GM12878 (cell line): ENCODE data around the gene MAST3. TPM values are rescaled to one million over a fixed set of nuclear protein-coding genes. Genes with fewer than 3 reads are reported as not detected.

Source experiments
- ATAC-seq: fragments of 200-7000 bp; cut with Tn5 transposase; 3 replicates; pipeline ENCODE4 v1.9.1; 2020; ENCODE audit warnings: mild to moderate bottlenecking, moderate library complexity
- BruUV-seq: library from RNA; stranded (reverse); fragments of 400-500 nt; replicated peaks from 2 replicates; lab custom pipeline; 2021; lab: Mats Ljungman, UMichigan
- CTCF ChIA-PET: fragments of 300-600 bp; sonication (Branson Sonifier 250); formaldehyde crosslinking; extraction: SDS; loops from one replicate; lab custom pipeline; 2021; ENCODE audit warnings: inconsistent platforms; lab: Yijun Ruan, JAX
- POLR2A ChIA-PET: fragments of 350-600 bp; formaldehyde crosslinking; extraction: SDS; loops from one replicate; lab custom pipeline; 2021; ENCODE audit warnings: inconsistent platforms; lab: Charles Lee
- RAD21 ChIA-PET: fragments of 300-600 bp; sonication (Branson Sonifier 250); formaldehyde crosslinking; loops from one replicate; lab custom pipeline; 2023; ENCODE audit warnings: antibody characterized with exemption; ENCODE audit not compliant: unreplicated experiment; lab: Charles Lee
- SMC1A ChIA-PET: fragments of 300-600 bp; sonication (Branson Sonifier 250); formaldehyde crosslinking; loops from one replicate; lab custom pipeline; 2023; ENCODE audit not compliant: unreplicated experiment, uncharacterized antibody; lab: Charles Lee
- DNase-seq: peaks from one replicate; pipeline ENCODE4 v3.0.0-alpha.2; 2011; ENCODE audit warnings: low read depth, low spot score
- FAIRE-seq: peaks from 3 replicates; lab custom pipeline; 2011; peaks lifted over from hg19 to GRCh38; lab: Jason Lieb, UNC
- H2AFZ ChIP-seq: 2 replicates; pipeline ENCODE4 v1.6.0; 2011; ENCODE audit warnings: low read depth, low read length, control low read depth; ENCODE audit not compliant: control insufficient read depth
- H3K27ac ChIP-seq: 2 replicates; pipeline ENCODE4 v1.5.1; 2011; ENCODE audit warnings: control low read depth; ENCODE audit not compliant: control insufficient read depth, insufficient read depth
- H3K27me3 ChIP-seq, 2 experiments: replicated peaks in 1 of 2; 2 replicates each; pipeline versions ENCODE4 v1.6.0 to v1.6.1; 2011; ENCODE audit warnings: low read length in 1 of 2; ENCODE audit not compliant: control insufficient read depth in 2 of 2, insufficient read depth in 2 of 2
- H3K36me3 ChIP-seq, 2 experiments: 2 replicates each; pipeline ENCODE4 v1.5.1; 2011; ENCODE audit warnings: low read length in 1 of 2; ENCODE audit not compliant: control insufficient read depth in 2 of 2, insufficient read depth in 2 of 2
- H3K4me1 ChIP-seq: 2 replicates; pipeline ENCODE4 v1.6.1; 2011; ENCODE audit warnings: mild to moderate bottlenecking, low read length, moderate library complexity, mixed read lengths; ENCODE audit not compliant: control insufficient read depth, insufficient read depth
- H3K4me2 ChIP-seq: 2 replicates; pipeline ENCODE4 v1.6.0; 2011; ENCODE audit warnings: control low read depth; ENCODE audit not compliant: control insufficient read depth, insufficient read depth
- H3K4me3 ChIP-seq: fragments of 200-600 bp; sonication (generic); 2 replicates; pipeline ENCODE4 v1.5.1; 2016
- H3K79me2 ChIP-seq: 2 replicates; pipeline ENCODE4 v1.6.0; 2011; ENCODE audit warnings: low read length; ENCODE audit not compliant: control insufficient read depth, insufficient read depth
- H3K9ac ChIP-seq: 2 replicates; pipeline ENCODE4 v1.8.0; 2011; ENCODE audit warnings: low read length, control low read depth, mixed read lengths; ENCODE audit not compliant: control insufficient read depth, insufficient read depth
- H3K9me3 ChIP-seq: replicated peaks from 3 replicates; pipeline ENCODE4 v1.5.1; 2011; ENCODE audit warnings: mild to moderate bottlenecking, low read length; ENCODE audit not compliant: control insufficient read depth, insufficient read depth
- H4K20me1 ChIP-seq: 2 replicates; pipeline ENCODE4 v1.6.0; 2011; ENCODE audit not compliant: control insufficient read depth, insufficient read depth
- EP300 ChIP-seq, 2 experiments: fragments of 150-350 bp in 1 of 2; IDR thresholded peaks; 2 replicates each; pipeline ENCODE4 v1.6.1; 2011 to 2012; ENCODE audit warnings: low read depth in 2 of 2, low read length in 2 of 2, borderline replicate concordance in 1 of 2, improper control_type of control experiment in 1 of 2, inconsistent platforms in 1 of 2; ENCODE audit not compliant: control insufficient read depth in 1 of 2
- HDAC2 ChIP-seq: fragments of 200-600 bp; sonication (generic); IDR thresholded peaks from 2 replicates; pipeline ENCODE4 v1.6.1; 2017
- JUNB ChIP-seq: IDR thresholded peaks from 2 replicates; pipeline ENCODE4 v1.6.1; 2016; ENCODE audit warnings: antibody characterized with exemption, mild to moderate bottlenecking
- NR2F1 ChIP-seq: fragments of 450-650 bp; conservative IDR thresholded peaks from 2 replicates; pipeline ENCODE4 v1.6.1; 2017; ENCODE audit warnings: mild to moderate bottlenecking
- SMAD1 ChIP-seq: fragments of 450-650 bp; IDR thresholded peaks from 2 replicates; pipeline ENCODE4 v1.6.1; 2018; ENCODE audit warnings: mild to moderate bottlenecking, low read depth; ENCODE audit not compliant: partially characterized antibody
- ZNF384 ChIP-seq: IDR thresholded peaks from 2 replicates; pipeline ENCODE4 v1.6.1; 2012; ENCODE audit warnings: low read depth, mild to moderate bottlenecking, low read length, improper control_type of control experiment, borderline replicate concordance
- WGBS: methylation state at CpG from one replicate; pipeline ENCODE4 v1.1.6; 2016; ENCODE audit warnings: low lambda C conversion rate; ENCODE audit not compliant: insufficient replicate concordance, insufficient coverage; ENCODE audit errors: missing lambda C conversion rate; 5-methylcytosine and 5-hydroxymethylcytosine counted together
- in situ Hi-C: fragments of 300-500 bp; cut with MboI; formaldehyde crosslinking; loops from 9 replicates; pipeline ENCODE4 v1.14.3; 2018; ENCODE audit warnings: mixed read lengths
- intact Hi-C: fragments of 100-400 bp; cut with micrococcal nuclease; formaldehyde crosslinking; loops from one replicate; pipeline ENCODE4 v1.14.2; 2022; ENCODE audit not compliant: unreplicated experiment
- polyA plus RNA-seq, 11 experiments: library from polyadenylated mRNA; depleted of rRNA in 4 of 11; unstranded in 6 of 11; stranded (reverse) in 5 of 11; fragments of >200 nt; fragmentation: Nextera tagmentation in 4 of 11; fragmentation: Illumina TruSeq in 1 of 11; extraction: Ambion mirVana in 4 of 11; extraction: Trizol in 1 of 11; gene quantifications; 1 replicate in 1 of 11; 2 replicates in 10 of 11; pipeline versions ENCODE4 v1.2.1 to v1.2.3, GENCODE V29; 2011 to 2016; ENCODE audit warnings: inconsistent platforms in 2 of 11, missing spikeins in 2 of 11, low read depth in 1 of 11
- total RNA-seq, 4 experiments: library from RNA; depleted of rRNA in 3 of 4; stranded (reverse); fragments of >200 nt in 3 of 4; fragmentation: Illumina TruSeq in 1 of 4; extraction: Trizol in 1 of 4; gene quantifications; 2 replicates each; pipeline versions ENCODE4 v1.2.1 to v1.2.3, GENCODE V29; 2013 to 2021

MAST3 gene
- total and polyA plus RNA-seq, 10 of the 15 experiments (the other 5 are each of a cell fraction or from before 2014, with no cell fraction given), result 3.0 to 22.2 (median 7.5) TPM

DNA sequence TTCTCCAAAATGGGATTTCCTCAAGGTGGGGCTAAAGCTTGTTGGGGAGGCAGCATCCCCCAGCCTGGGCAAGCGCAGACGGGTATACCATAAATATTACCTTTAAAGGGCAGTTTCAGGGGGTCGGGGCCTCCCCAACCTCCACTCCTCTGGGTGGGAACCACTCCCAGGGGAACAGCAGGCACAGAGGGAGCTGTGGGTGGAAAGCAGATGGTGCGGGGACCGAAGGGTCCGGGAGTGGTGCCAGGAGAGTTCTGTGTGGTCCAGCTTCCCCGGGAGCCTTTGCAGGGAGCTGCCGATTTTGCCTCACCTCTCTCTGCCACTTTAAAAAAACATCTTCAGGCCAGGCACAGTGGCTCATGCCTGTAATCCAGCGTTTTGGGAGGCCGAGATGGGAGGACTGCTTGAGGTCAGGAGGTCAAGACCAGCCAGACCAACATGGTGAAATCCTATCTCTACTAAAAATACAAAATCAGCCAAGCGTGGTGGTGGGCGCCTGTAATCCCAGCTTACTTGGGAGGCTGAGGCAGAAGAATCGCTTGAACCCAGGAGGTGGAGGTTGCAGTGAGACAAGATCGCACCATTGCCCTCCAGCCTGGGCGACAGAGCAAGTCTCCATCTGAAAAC lies 5.5 kb downstream of the MAST3 start:
- H3K27me3 ChIP-seq, result no peaks in the 10 kb centered on the region
- SMC1A ChIA-PET, result interaction anchor here (1.1 kb wide), 1 partner anchor 12 kb away, joined by 4 read pairs; no protein-coding TSS in a partner anchor
- DNase-seq (no peak), FAIRE-seq (no peak), ATAC-seq (no peak)
- H3K9me3 ChIP-seq, result no peaks in the 10 kb centered on the region; the same call in 2 of the 3 replicates
- no peak overlapping the region for H3K9ac ChIP-seq
- CTCF ChIA-PET, result interaction anchor here (1.0 to 2.0 kb wide), 3 partner anchors 8 to 49 kb away, joined by 3 to 6 read pairs (median 4); no protein-coding TSS in a partner anchor
- 62% methylated on average over 15 of the region's 15 CpGs for WGBS
- H3K4me1 ChIP-seq, result peaks cover 38% of the 10 kb centered on the region
- POLR2A ChIA-PET, result interaction anchor here (0.6 to 0.9 kb wide), 3 partner anchors 16 to 227 kb away, joined by 3 to 6 read pairs (median 4); no protein-coding TSS in a partner anchor
- H3K79me2 ChIP-seq, result peaks cover 31% of the 10 kb centered on the region
- peaks cover 0 to 3% of the 10 kb centered on the region in 2 experiments; a peak in 2 of 4 replicates for H3K36me3 ChIP-seq
- no TSS peak for BruUV-seq
- H3K4me3 ChIP-seq, result no peak overlapping the region
- no peak overlapping the region for H3K4me2 ChIP-seq
- no peak for TF ChIP-seq ZNF384
- no peak for TF ChIP-seq SMAD1
- no peak for TF ChIP-seq HDAC2
- peak; percentile 78 for TF ChIP-seq NR2F1
- TF ChIP-seq EP300 (IDR thresholded peaks at IDR 0.05; ENCODE audit: borderline replicate concordance in 1 of 2, control insufficient read depth in 1 of 2, low read depth in 2 of 2, low read length in 2 of 2), result no peak
- no peak for TF ChIP-seq JUNB
- H4K20me1 ChIP-seq, result no peaks in the 10 kb centered on the region
- RAD21 ChIA-PET, result interaction anchor here (1.4 to 2.2 kb wide), 2 partner anchors 10 to 12 kb away, joined by 6 to 9 read pairs; no protein-coding TSS in a partner anchor
- intact Hi-C loops, result no loop called here
- in situ Hi-C loops, result no loop called here
- H2AFZ ChIP-seq, result no peak overlapping the region
- H3K27ac ChIP-seq, result no peak overlapping the region
